Prostate gland (tissue), 2 donors: ENCODE measurements around the gene EPHB3.

Source experiments
- CTCF ChIP-seq, 4 experiments: fragments of 200-600 bp in 2 of 4; fragments of 450-650 bp in 2 of 4; sonication (generic) in 2 of 4; IDR thresholded peaks; 1 replicate in 3 of 4; 2 replicates in 1 of 4; pipeline ENCODE4 v1.5.1; 2016 to 2019; ENCODE audit warnings: antibody characterized with exemption in 4 of 4, mild to moderate bottlenecking in 2 of 4, moderate library complexity in 2 of 4
- POLR2A ChIP-seq: fragments of 450-650 bp; IDR thresholded peaks from one replicate; pipeline ENCODE4 v1.6.1; 2016; ENCODE audit warnings: antibody characterized with exemption, mild to moderate bottlenecking
- POLR2AphosphoS5 ChIP-seq: sonication (generic); formaldehyde crosslinking; IDR thresholded peaks from one replicate; pipeline ENCODE4 v1.6.1; 2017; ENCODE audit warnings: antibody characterized with exemption

GRCh38 chr3:184541886-184542562, 19.6 kb upstream of the EPHB3 start:
- TF ChIP-seq CTCF (IDR thresholded peaks at IDR 0.05) (no peak), POLR2A (no peak), POLR2AphosphoS5 (no peak)
